Cardiac fibroblast (primary cell): ENCODE results near the gene PLEKHG3.

Experiments
- DNase-seq, 2 donors: peaks; one replicate each; pipeline versions ENCODE4 v3.0.0 to v3.0.0-alpha.2; 2010; ENCODE audit warnings: low read depth in 2 of 2
- H3K4me3 ChIP-seq, 2 donors: replicated peaks in 1 of 2; 1 replicate in 1 of 2; 2 replicates in 1 of 2; pipeline ENCODE4 v1.5.1; 2011; ENCODE audit warnings: low read depth in 2 of 2, low read length in 2 of 2, mild to moderate bottlenecking in 2 of 2, moderate library complexity in 1 of 2
- TF ChIP-seq, protein P1 (sequence below): IDR thresholded peaks from one replicate; pipeline ENCODE4 v1.5.1; 2011; ENCODE audit warnings: low read depth, mild to moderate bottlenecking, low read length, inconsistent platforms

The PLEKHG3 gene

DNA sequence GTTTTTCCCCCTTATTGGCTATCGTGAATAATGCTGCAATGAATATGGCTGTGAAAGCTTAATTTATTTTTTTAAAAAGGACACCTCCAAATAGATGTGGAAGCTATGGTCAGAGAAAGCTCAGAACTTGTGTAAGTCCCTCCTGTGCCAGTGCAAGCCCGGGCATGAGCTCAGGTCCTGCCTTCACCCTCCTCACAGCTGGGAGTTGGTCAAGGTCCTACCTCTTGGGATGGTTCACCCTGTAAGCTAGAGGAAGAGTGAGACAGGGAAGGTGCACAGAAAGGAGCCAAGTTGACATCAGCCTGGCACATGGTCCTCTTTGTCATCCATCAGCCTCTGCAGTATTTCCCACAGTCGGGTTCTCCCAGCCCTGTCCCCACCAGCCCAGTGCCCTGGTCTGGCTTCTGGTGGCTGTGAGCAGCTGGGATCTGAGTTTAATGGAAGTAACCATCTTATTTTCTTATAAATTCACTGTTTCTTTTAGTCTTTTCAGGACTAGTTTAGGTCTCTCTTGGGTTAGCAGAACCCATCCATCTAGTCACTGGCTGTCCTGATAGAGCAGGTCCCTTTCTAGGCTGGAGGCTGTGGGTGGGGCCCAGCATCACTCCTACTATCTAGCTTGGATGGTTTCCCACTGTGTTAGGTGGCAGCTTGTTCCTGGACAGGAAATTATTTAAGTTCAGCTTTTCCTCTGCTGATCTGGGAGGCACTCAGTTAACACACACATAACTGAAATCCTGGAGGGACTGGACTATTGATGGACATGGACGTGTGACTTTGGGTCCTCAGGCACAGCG, 11.8 kb upstream of the PLEKHG3 start:
- TF ChIP-seq, protein P1, sequence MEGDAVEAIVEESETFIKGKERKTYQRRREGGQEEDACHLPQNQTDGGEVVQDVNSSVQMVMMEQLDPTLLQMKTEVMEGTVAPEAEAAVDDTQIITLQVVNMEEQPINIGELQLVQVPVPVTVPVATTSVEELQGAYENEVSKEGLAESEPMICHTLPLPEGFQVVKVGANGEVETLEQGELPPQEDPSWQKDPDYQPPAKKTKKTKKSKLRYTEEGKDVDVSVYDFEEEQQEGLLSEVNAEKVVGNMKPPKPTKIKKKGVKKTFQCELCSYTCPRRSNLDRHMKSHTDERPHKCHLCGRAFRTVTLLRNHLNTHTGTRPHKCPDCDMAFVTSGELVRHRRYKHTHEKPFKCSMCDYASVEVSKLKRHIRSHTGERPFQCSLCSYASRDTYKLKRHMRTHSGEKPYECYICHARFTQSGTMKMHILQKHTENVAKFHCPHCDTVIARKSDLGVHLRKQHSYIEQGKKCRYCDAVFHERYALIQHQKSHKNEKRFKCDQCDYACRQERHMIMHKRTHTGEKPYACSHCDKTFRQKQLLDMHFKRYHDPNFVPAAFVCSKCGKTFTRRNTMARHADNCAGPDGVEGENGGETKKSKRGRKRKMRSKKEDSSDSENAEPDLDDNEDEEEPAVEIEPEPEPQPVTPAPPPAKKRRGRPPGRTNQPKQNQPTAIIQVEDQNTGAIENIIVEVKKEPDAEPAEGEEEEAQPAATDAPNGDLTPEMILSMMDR = no peak
- peak in 1 of 2 donors; percentile 47 for DNase-seq
- H3K4me3 ChIP-seq = no peak overlapping the region

DNA sequence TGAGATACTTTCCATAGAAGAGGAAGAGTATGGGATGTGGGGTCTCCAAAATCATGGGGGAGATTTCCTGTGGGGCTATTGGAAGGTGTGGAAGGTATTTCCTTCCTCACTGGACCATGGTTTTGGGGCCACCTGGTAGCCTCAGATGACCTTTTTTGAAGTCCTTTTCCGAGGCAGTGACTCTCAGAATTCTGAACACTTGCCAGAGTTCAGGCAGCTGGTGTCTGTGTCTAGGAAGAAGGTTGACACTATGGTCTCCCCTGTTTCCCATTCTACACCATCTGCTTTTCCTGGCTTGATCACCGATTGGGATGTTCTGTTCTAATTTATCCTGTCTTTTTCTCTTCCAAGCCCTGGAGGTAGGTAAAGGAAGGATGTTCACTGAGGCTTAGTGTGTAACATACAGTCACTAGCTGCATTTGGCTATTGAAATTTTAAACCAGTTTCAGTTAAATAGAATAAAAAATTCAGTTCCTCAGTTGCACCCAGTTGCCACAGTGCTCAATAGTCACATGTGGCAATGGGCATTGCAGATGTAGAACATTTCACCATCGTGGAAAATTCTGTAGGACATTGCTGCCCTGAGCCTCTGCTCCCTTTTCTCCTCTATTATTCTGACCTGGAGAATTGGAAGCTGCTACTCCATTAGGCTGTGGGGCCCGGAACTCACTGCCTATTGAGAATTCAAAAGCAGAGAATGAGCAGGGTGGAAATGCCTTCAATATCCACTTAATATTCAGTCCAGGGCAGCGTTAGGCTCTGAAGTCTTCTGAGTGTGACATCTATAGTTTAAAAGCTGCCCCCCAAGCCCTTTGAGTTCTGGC, 11.0 kb upstream of the PLEKHG3 start:
- H3K4me3 ChIP-seq = no peak overlapping the region
- no peak for DNase-seq
- TF ChIP-seq, protein P1 = no peak

DNA sequence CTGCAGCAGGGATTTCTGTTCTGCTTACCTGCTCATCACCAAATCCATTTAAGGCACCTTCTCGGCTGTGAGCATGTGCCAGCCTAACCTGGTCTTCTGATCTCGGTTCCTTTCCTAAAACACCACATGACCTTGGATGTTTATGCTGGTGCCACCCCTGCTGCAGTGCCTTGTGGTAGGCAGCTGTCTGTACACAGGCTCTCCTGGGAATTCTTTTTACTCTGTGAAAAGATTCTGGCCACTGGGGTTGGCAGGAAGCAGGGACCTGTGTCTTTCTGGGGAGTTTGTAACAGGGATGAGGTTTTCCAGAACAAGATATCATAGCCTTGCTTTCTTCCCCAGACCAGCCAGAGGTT, 10.4 kb upstream of the PLEKHG3 start:
- TF ChIP-seq, protein P1 = no peak
- H3K4me3 ChIP-seq = no peak overlapping the region
- DNase-seq = no peak

DNA sequence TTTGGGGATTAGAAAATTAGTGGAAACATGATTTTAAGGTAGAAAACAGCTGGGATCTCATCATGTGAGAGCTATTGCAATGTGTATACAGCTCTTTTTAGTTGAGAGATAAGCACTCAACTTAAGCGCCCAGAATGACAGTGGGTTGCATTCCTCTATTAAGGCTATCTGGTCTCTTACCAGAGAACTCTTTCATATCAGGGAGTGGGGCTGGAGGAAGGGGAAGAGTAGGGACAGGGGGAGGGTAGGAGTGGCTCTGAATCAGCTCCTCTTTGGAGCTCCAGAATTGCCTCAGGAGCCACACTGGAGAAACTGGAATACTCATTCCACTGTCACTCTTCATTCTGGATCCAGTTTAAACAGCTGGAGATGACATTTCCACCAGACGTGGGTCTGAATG, 9.2 kb upstream of the PLEKHG3 start:
- no peak for DNase-seq
- H3K4me3 ChIP-seq = no peak overlapping the region
- TF ChIP-seq, protein P1 = no peak

GRCh38 chr14:64696355-64696857, 7.8 kb upstream of the PLEKHG3 start:
- no peak overlapping the region for H3K4me3 ChIP-seq
- DNase-seq = no peak
- TF ChIP-seq, protein P1 = no peak

DNA sequence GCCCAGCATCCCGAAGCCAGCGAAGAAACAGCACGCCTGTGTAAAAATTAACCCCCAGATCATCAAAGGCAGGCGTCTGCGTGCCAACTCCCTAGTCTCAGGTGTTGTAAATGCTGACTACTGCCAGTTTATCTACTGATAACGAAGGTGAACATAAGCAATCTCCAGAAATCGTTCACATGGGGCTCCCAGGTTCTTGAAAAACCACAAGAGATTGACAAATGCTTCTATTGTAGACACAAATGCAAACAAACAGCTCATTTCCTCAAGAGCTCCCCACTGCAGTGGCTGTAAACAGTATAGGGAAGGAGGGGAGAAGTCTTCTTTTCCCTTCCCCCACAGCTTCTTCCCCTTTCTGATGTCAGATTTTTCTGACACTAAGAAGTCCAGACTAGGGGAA, 5.3 kb upstream of the PLEKHG3 start:
- H3K4me3 ChIP-seq = no peak overlapping the region
- no peak for DNase-seq
- TF ChIP-seq, protein P1 = no peak
